Fibroblast of mammary gland (primary cell): ENCODE data around the gene OTOG.

ENCODE experiments used
- DNase-seq: peaks from one replicate; pipeline ENCODE4 v3.0.0-alpha.2; 2010; ENCODE audit warnings: low read depth
- H3K4me3 ChIP-seq: 2 replicates; pipeline ENCODE4 v1.5.1; 2011; ENCODE audit warnings: low read depth, mild to moderate bottlenecking, low read length, moderate library complexity; ENCODE audit not compliant: control insufficient read depth
- CTCF ChIP-seq: conservative IDR thresholded peaks from 2 replicates; pipeline ENCODE4 v1.5.1; 2011; ENCODE audit warnings: low read depth, low read length, inconsistent platforms; ENCODE audit not compliant: control insufficient read depth, insufficient read depth

Gene OTOG

GRCh38 chr11:17558916-17559315 lies 11.9 kb downstream of the OTOG start:
- no peak for DNase-seq
- TF ChIP-seq CTCF, result no peak
- no peak overlapping the region for H3K4me3 ChIP-seq

GRCh38 chr11:17559341-17560087 lies 12.5 kb downstream of the OTOG start:
- TF ChIP-seq CTCF, result no peak
- no peak for DNase-seq
- H3K4me3 ChIP-seq, result no peak overlapping the region

DNA sequence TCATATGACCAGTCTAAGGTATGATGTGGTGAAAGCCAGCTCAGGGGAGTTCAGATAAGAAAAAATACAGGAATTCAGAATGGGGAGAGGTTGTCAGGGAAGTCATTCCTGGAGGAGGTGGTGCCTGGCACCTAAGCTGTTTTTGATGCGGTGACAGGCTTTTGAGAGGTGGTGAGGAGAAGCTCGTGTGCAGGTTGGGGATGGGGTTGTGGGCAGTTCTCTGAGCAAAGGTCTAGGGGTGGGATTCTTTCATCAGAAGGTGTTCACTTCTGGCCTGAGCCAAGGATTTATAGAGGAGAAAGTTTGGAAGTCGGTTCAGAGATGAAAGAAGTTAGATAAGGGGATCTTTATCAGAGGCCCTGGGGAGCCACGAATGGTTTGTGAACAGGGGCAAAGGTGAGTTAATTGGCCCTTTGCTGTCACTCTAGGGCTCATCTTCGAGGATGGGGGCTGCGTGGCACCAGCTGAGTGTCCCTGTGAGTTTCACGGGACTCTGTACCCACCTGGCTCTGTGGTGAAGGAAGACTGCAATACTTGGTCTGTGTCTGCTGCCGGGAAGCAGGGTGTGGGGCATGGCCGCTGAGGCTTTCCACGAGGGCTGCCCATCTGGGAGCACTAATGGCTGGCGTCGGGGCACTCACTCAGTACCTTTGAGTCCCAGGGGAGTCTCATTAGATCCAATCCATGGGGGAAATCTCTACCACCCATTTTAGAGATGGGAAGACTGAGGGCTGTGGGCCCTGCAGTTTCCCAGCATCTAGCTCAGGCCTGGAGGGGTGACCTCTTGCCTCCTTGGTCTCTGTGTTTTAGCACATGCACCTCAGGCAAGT lies 13.4 kb downstream of the OTOG start:
- TF ChIP-seq CTCF, result no peak
- no peak overlapping the region for H3K4me3 ChIP-seq
- no peak for DNase-seq

- TF ChIP-seq CTCF, result no peak
- H3K4me3 ChIP-seq, result no peak overlapping the region
Observed at GRCh38 chr11:17561111-17561415, 14.0 kb downstream of the OTOG start.

GRCh38 chr11:17561526-17561925 lies 14.5 kb downstream of the OTOG start:
- DNase-seq, result no peak
- no peak overlapping the region for H3K4me3 ChIP-seq
- TF ChIP-seq CTCF, result no peak

More at GRCh38 chr11:17561111-17561415, 14.0 kb downstream of the OTOG start:
- DNase-seq, result no peak

DNA sequence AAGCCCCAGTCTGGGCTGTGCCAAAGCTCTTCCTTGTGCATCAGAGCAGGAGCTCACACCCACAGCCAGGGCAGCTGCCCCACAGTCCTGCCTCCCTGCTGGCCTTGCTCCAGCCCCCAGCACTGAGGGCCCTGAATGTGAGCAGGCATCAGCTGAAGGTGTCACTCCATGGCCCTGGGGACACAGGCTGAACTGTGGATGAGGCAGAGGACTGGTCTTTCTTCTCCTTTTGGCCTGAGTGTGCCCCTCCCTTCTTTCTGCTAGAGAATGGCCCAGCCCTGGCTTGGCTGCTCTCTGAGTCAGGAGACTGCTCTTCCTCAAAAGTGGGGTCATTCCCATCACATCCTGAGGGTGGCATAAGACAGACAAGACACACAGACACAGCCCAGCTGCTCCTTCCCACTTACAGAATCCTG lies 16.2 kb downstream of the OTOG start:
- no peak for DNase-seq
- no peak for TF ChIP-seq CTCF
- H3K4me3 ChIP-seq, result no peak overlapping the region
